Nephron progenitor cell (in vitro differentiated cells): ENCODE data around the gene RPAIN.

Experiments used
- DNase-seq: peaks from one replicate; pipeline ENCODE4 v3.0.0; 2021
- H3K27ac Mint-ChIP-seq: 2 replicates; pipeline ENCODE4 v1.8.0; 2021; ENCODE audit warnings: mild to moderate bottlenecking, moderate library complexity, mixed read lengths
- H3K27me3 Mint-ChIP-seq: 2 replicates; pipeline ENCODE4 v1.8.0; 2021; ENCODE audit warnings: mild to moderate bottlenecking, low read depth, mixed read lengths; ENCODE audit not compliant: poor library complexity
- H3K36me3 Mint-ChIP-seq: 2 replicates; pipeline ENCODE4 v1.8.0; 2021; ENCODE audit warnings: low read depth, mixed read lengths
- H3K4me1 Mint-ChIP-seq: 2 replicates; pipeline ENCODE4 v1.8.0; 2021; ENCODE audit warnings: mixed read lengths
- H3K4me3 Mint-ChIP-seq: 2 replicates; pipeline ENCODE4 v1.8.0; 2021; ENCODE audit warnings: mild to moderate bottlenecking, moderate library complexity, mixed read lengths
- H3K9me3 Mint-ChIP-seq: 2 replicates; pipeline ENCODE4 v1.8.0; 2021; ENCODE audit warnings: mild to moderate bottlenecking, moderate library complexity, mixed read lengths
- CTCF ChIP-seq: fragments of 200-600 bp; sonication (generic); IDR thresholded peaks from 2 replicates; pipeline ENCODE4 v1.5.0; 2021; ENCODE audit warnings: antibody characterized with exemption

The RPAIN gene

GRCh38 chr17:5408186-5408585 lies 11.8 kb upstream of the RPAIN start:
- TF ChIP-seq CTCF, result no peak
- Mint-ChIP-seq H3K36me3 (peaks cover 42% of the 10 kb centered on the region), H3K27me3 (no peaks in the 10 kb centered on the region), H3K4me3 (no peak overlapping the region), H3K27ac (no peak overlapping the region), H3K9me3 (no peaks in the 10 kb centered on the region), H3K4me1 (no peaks in the 10 kb centered on the region)
- DNase-seq, result no peak

- H3K27me3 Mint-ChIP-seq, result no peaks in the 10 kb centered on the region
- H3K27ac Mint-ChIP-seq, result peak overlapping the region; percentile 5
- peaks cover 42% of the 10 kb centered on the region for H3K36me3 Mint-ChIP-seq
- DNase-seq, result no peak
- no peaks in the 10 kb centered on the region for H3K4me1 Mint-ChIP-seq
- H3K4me3 Mint-ChIP-seq, result no peak overlapping the region
- TF ChIP-seq CTCF, result no peak
- no peaks in the 10 kb centered on the region for H3K9me3 Mint-ChIP-seq
These were observed 9.2 kb upstream of the RPAIN start for GRCh38 chr17:5410594-5411272.

GRCh38 chr17:5413682-5414081 lies 6.3 kb upstream of the RPAIN start:
- no peak overlapping the region for H3K4me3 Mint-ChIP-seq
- H3K4me1 Mint-ChIP-seq, result peaks cover 17% of the 10 kb centered on the region
- no peaks in the 10 kb centered on the region for H3K27me3 Mint-ChIP-seq
- H3K36me3 Mint-ChIP-seq, result peaks cover 50% of the 10 kb centered on the region
- DNase-seq, result no peak
- H3K9me3 Mint-ChIP-seq, result no peaks in the 10 kb centered on the region
- no peak for TF ChIP-seq CTCF
- H3K27ac Mint-ChIP-seq, result no peak overlapping the region

GRCh38 chr17:5416901-5417300 lies 3.1 kb upstream of the RPAIN start:
- Mint-ChIP-seq H3K27me3 (no peaks in the 10 kb centered on the region), H3K4me3 (peak overlapping the region; percentile 79), H3K4me1 (peaks cover 38% of the 10 kb centered on the region), H3K27ac (no peak overlapping the region), H3K9me3 (no peaks in the 10 kb centered on the region), H3K36me3 (peaks cover 38% of the 10 kb centered on the region)
- DNase-seq, result no peak
- TF ChIP-seq CTCF, result no peak

DNA sequence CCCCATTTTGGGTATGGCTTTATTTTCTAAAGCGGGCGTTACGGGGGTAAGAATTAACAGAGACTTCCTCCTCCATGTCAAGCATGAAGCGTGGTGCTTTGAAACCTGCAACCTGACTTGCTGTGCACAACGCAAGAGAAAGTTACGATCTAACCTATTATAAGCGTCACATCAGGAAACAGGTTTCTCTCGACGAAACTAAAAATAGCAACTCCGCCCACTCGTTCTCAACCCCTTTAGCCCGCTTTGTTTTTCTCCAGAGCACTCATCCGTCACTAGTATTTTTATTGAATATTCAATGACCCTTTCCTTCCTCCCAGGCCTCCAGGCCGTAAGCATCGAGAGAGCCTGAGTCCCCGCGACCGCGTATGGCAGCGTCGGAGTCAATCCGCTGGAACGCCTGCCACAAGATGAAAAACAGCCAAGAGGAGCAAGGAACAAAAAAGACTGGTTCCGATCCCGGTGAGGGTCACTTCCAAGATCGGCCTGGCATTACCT lies 1.1 kb upstream of the RPAIN start:
- DNase-seq, result no peak
- Mint-ChIP-seq H3K36me3 (peaks cover 29% of the 10 kb centered on the region), H3K27ac (peak overlapping the region; percentile 99), H3K9me3 (no peaks in the 10 kb centered on the region), H3K4me3 (peak overlapping the region; percentile 100), H3K4me1 (peaks cover 48% of the 10 kb centered on the region), H3K27me3 (no peaks in the 10 kb centered on the region)
- no peak for TF ChIP-seq CTCF

GRCh38 chr17:5419356-5419958 lies 525 bp upstream of the RPAIN start, which contains the start of gene NUP88:
TSS of gene NUP88 (minus strand) at chr17:5419662. CDS start at chr17:5419650, 12 bp downstream.
- Mint-ChIP-seq H3K27ac (peak within 1 kb of the TSS; percentile 99), H3K9me3 (no peaks in the 10 kb centered on the region), H3K4me1 (peaks cover 48% of the 10 kb centered on the region), H3K27me3 (no peaks in the 10 kb centered on the region), H3K4me3 (peak within 1 kb of the TSS; percentile 100), H3K36me3 (peaks cover 29% of the 10 kb centered on the region)
- no peak for TF ChIP-seq CTCF
- peak; percentile 94 for DNase-seq
